PC-3 (cell line): ENCODE results near the gene STK32C.

Source experiments
- CTCF ChIP-seq: fragments of 300-600 bp; sonication (generic); conservative IDR thresholded peaks from 2 replicates; pipeline ENCODE4 v1.5.1; 2017; ENCODE audit warnings: antibody characterized with exemption, low read depth, mild to moderate bottlenecking, low read length
- EZH2phosphoT487 ChIP-seq: fragments of 300-600 bp; sonication (generic); IDR thresholded peaks from 2 replicates; pipeline ENCODE4 v1.6.1; 2018; ENCODE audit warnings: mild to moderate bottlenecking, antibody characterized with exemption, low read length, borderline replicate concordance

GRCh38 chr10:132351611-132352010 is 43.9 kb upstream of the STK32C start:
- no peak for TF ChIP-seq CTCF
- no peak for TF ChIP-seq EZH2phosphoT487
